NT2/D1 (cell line): ENCODE data around the gene MAP7.

Experiments used
- DNase-seq: peaks from one replicate; pipeline ENCODE4 v3.0.0-alpha.2; 2011; ENCODE audit warnings: low read depth, low spot score
- H3K27me3 ChIP-seq: 2 replicates; pipeline ENCODE4 v1.6.0; 2011; ENCODE audit warnings: mild to moderate bottlenecking; ENCODE audit not compliant: insufficient read length, insufficient read depth
- H3K36me3 ChIP-seq: 2 replicates; pipeline ENCODE4 v1.6.1; 2011; ENCODE audit warnings: mild to moderate bottlenecking, low read length, mixed read lengths; ENCODE audit not compliant: insufficient read depth, insufficient read length
- H3K4me1 ChIP-seq: 2 replicates; pipeline ENCODE4 v1.5.1; 2011; ENCODE audit not compliant: insufficient read depth, insufficient read length
- H3K4me3 ChIP-seq: 2 replicates; pipeline ENCODE4 v1.5.1; 2011; ENCODE audit warnings: low read depth; ENCODE audit not compliant: insufficient read length
- H3K9ac ChIP-seq: 2 replicates; pipeline ENCODE4 v1.6.0; 2011; ENCODE audit warnings: low read depth; ENCODE audit not compliant: insufficient read length
- H3K9me3 ChIP-seq: 2 replicates; pipeline ENCODE4 v1.5.1; 2011; ENCODE audit warnings: mild to moderate bottlenecking, low read length; ENCODE audit not compliant: insufficient read depth
- SUZ12 ChIP-seq: IDR thresholded peaks from 2 replicates; pipeline ENCODE4 v1.6.1; 2011; ENCODE audit not compliant: insufficient read length, insufficient read depth; ENCODE audit errors: extremely low read depth
- YY1 ChIP-seq: IDR thresholded peaks from 2 replicates; pipeline ENCODE4 v1.6.1; 2011; ENCODE audit not compliant: insufficient read length, insufficient read depth
- ZNF274 ChIP-seq: IDR thresholded peaks from 2 replicates; pipeline ENCODE4 v1.6.1; 2011; ENCODE audit warnings: mild to moderate bottlenecking, low read depth, low read length

The MAP7 gene

GRCh38 chr6:136420853-136421252 is 129.4 kb downstream of the MAP7 start:
- Histone ChIP-seq H3K9ac (no peak overlapping the region), H3K4me3 (no peak overlapping the region), H3K9me3 (no peaks in the 10 kb centered on the region), H3K27me3 (no peaks in the 10 kb centered on the region), H3K4me1 (no peaks in the 10 kb centered on the region), H3K36me3 (no peaks in the 10 kb centered on the region)
- DNase-seq: no peak
- no peak for TF ChIP-seq SUZ12
- no peak for TF ChIP-seq YY1
- TF ChIP-seq ZNF274: no peak

- no peak for DNase-seq
- no peaks in the 10 kb centered on the region for H3K36me3 ChIP-seq
- no peaks in the 10 kb centered on the region for H3K9me3 ChIP-seq
These were observed 134.7 kb downstream of the MAP7 start for GRCh38 chr6:136415351-136416007.

GRCh38 chr6:136412410-136412809 is 137.8 kb downstream of the MAP7 start:
- H3K4me3 ChIP-seq: no peak overlapping the region

More at GRCh38 chr6:136415351-136416007, 134.7 kb downstream of the MAP7 start:
- Histone ChIP-seq H3K9ac (no peak overlapping the region), H3K4me3 (no peak overlapping the region), H3K27me3 (no peaks in the 10 kb centered on the region), H3K4me1 (no peaks in the 10 kb centered on the region)
- TF ChIP-seq SUZ12: no peak
- no peak for TF ChIP-seq ZNF274
- no peak for TF ChIP-seq YY1

GRCh38 chr6:136411453-136412354 is 138.5 kb downstream of the MAP7 start:
- Histone ChIP-seq H3K9ac (no peak overlapping the region), H3K4me1 (no peaks in the 10 kb centered on the region), H3K9me3 (no peaks in the 10 kb centered on the region), H3K36me3 (no peaks in the 10 kb centered on the region), H3K4me3 (no peak overlapping the region), H3K27me3 (no peaks in the 10 kb centered on the region)
- TF ChIP-seq ZNF274 (no peak), SUZ12 (no peak), YY1 (no peak)
- DNase-seq: no peak

More at GRCh38 chr6:136412410-136412809, 137.8 kb downstream of the MAP7 start:
- Histone ChIP-seq H3K9me3 (no peaks in the 10 kb centered on the region), H3K4me1 (no peaks in the 10 kb centered on the region), H3K36me3 (no peaks in the 10 kb centered on the region), H3K9ac (no peak overlapping the region), H3K27me3 (no peaks in the 10 kb centered on the region)
- TF ChIP-seq SUZ12 (no peak), YY1 (no peak), ZNF274 (no peak)
- DNase-seq: no peak

- Histone ChIP-seq H3K4me3 (no peak overlapping the region), H3K9me3 (no peaks in the 10 kb centered on the region), H3K4me1 (no peaks in the 10 kb centered on the region), H3K27me3 (no peaks in the 10 kb centered on the region), H3K9ac (no peak overlapping the region), H3K36me3 (no peaks in the 10 kb centered on the region)
- TF ChIP-seq YY1: no peak
- no peak for TF ChIP-seq ZNF274
- TF ChIP-seq SUZ12: no peak
- DNase-seq: no peak
These were observed 139.2 kb downstream of the MAP7 start for GRCh38 chr6:136411025-136411325.

GRCh38 chr6:136410201-136411024 is 139.8 kb downstream of the MAP7 start:
- no peak overlapping the region for H3K9ac ChIP-seq
- no peaks in the 10 kb centered on the region for H3K4me1 ChIP-seq
- no peaks in the 10 kb centered on the region for H3K9me3 ChIP-seq
- H3K4me3 ChIP-seq: no peak overlapping the region
- TF ChIP-seq YY1 (no peak), ZNF274 (no peak), SUZ12 (no peak)
- H3K36me3 ChIP-seq: no peaks in the 10 kb centered on the region
- DNase-seq: no peak
- H3K27me3 ChIP-seq: no peaks in the 10 kb centered on the region

GRCh38 chr6:136409597-136409996 is 140.6 kb downstream of the MAP7 start:
- Histone ChIP-seq H3K27me3 (no peaks in the 10 kb centered on the region), H3K9me3 (no peaks in the 10 kb centered on the region), H3K4me3 (no peak overlapping the region), H3K36me3 (no peaks in the 10 kb centered on the region), H3K9ac (no peak overlapping the region), H3K4me1 (no peaks in the 10 kb centered on the region)
- TF ChIP-seq ZNF274: no peak
- no peak for TF ChIP-seq YY1
- no peak for TF ChIP-seq SUZ12
- DNase-seq: no peak
